ENCODE data around the gene HYAL1.
A peak's percentile ranks its signal among the peaks of the same experiment; 100 is the strongest.

The HYAL1 gene

DNA sequence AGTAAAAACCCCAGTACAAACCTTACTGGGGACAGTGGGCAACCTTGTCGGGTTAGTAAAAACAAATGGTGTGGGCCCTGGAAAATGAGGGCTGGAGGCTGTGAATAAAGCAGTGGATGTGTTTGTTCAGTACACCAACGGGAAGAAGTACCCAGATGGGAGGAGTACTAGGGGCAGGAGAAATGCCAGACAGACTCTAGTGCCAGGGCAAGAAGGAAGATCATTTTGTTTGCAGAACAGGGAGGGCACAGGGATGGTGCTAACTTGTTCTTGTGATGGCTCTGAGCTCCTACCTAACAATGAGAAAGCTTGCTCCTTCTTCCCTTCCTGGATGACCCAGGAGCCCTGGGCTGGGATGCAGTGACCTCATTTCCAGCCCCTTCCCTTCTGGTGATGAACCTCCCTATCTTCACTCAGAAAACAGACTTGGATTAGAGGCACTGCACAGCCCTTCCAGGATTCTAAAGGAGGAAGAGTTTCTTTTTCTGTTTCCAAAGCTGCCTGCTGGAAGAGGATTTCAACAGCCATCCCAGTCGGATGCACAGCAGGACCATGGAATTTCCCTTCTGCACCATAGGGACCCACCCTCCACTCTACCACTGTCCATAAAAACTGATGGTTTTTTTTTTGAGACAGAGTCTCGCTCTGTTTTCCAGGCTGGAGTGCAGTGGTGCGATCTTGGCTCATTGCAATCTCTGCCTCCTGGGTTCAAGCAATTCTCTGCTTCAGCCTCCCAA, 31.1 kb upstream of the HYAL1 start:
- no peak for DNase-seq

DNA sequence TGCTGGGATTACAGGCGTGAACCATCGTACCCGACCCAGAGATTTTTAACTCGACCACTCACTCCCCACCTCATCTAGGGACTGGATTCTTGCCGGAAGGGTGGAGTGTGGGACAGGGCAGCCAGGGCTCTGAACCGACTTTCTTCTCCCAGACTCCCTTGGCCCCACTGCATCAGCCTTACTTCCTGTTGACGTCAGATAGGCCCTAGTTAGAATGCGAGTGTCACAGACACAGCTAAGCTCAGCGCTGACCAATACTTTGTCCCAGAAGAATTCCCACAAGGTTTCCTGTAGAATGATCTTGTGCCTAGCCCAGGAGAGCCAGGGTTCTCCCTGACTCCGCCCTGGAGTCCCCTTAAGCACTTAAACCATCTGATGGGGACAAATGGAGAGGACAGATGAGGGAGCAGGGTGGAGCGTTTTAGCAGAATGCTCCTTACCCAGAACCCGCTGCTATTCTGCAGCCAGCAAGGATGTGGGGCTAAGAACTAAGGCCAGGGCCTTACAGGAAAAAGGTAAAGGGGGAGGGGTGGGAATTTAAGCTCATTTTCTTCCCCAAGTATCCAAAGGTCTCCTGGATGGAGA, 30.5 kb upstream of the HYAL1 start:
- DNase-seq = no peak

DNA sequence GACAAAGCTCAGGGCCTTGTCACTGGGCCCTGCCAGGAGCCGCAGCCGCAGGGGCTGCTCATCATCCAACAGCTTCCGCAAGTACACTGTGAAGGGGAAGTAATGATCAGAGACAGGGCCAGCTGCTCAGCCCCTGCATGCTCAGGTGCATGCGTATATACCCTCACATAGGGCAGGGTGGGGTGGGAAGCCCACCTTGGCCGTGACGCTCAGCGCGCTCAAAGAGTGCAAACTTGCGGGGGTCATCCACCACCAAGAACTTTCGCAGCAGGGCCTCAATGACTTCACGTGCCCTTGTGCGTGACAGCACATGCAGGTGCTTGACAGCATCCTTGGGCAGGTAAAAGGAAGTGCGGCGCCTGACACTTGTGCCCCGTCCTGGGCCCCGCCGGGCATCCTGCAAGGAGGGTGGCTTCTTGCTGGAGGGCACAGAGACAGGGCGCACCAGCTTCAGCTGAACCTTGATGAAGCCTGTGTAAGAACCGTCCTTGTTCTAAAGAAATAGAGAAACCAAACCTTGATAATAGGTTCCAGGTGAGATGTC, 28.1 kb upstream of the HYAL1 start:
- no peak for DNase-seq

DNA sequence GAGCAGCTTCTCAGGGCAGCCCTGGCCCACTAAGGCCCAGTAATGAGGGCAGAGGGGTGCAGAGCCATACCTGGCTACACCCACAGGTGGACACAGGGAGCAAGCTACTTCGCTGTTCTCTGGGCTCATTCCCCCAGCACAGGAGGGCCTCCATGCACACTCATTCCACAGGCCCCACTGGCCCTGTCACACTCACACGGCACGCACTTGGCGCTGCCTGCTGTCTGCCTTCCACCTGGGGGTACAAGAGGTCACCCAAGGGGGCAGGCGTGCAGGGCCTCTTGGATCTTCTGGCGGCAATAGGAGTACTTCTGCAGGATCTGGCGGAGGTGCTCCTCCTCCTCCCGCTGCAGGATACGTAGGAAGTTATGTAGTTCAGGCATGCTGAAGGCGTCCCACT, 27.0 kb upstream of the HYAL1 start:
- no peak for DNase-seq

DNA sequence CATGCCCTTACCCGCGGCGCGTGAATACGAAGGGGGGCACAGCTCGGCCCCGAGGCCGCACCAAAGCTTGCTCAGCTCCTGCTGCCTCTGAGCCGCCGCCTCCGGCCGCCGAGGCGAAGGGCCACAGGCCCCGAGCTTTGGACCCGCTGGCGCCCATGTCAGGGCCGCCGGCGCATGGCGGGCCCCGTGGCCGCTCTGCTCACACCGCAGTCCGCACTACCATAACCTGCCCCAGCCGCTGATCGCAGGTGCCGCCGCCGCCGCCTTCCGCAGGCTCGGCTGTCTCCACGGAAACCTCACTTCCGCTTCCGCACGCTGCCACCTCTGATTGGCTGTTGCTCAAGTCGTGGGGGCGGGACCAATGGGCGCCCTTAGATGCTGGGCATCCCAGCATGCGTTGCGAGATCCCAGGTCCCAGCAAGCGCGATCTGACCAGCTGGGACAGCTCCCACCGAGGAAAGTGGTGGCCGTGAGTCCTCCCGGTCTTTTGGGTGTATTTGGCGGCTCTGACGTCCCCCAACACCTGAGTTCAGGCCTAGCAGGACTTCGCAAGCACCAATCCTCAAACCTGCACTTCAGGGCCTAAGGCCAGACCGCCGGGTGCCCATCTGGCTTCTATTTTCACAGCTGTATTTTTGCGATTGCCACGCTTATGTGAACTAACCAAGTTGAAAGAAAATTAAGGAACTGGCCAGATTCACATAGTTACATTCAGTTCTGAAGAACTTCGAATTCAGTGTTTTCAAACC, 24.7 kb upstream of the HYAL1 start, which contains the start of gene TUSC2:
TSS of gene TUSC2 (minus strand) at position 281 of the 749 bp plus-strand sequence. CDS start at position 157, 124 bp downstream.
- DNase-seq = peak; percentile 52 to 95 (median 92)

DNA sequence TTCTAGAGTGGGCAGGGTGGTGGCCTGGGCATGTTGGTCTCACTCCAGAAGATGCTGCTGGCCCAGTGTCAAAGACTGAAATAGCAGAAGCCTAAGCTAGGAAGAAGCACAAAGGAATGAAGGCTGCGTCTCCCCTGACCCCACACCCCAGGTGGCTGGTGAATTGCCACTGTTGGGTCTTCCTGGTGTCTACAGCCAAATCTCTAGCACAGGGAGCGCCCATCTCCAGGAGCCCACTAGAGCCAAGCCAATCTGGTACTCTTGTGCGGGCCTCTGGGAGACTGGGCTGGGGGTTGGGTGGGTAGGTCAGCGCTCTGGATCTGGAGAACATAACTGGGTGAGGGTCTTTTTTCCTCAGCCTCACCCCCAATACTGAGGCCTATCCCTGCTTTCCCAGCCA, 23.8 kb upstream of the HYAL1 start:
- no peak for DNase-seq

DNA sequence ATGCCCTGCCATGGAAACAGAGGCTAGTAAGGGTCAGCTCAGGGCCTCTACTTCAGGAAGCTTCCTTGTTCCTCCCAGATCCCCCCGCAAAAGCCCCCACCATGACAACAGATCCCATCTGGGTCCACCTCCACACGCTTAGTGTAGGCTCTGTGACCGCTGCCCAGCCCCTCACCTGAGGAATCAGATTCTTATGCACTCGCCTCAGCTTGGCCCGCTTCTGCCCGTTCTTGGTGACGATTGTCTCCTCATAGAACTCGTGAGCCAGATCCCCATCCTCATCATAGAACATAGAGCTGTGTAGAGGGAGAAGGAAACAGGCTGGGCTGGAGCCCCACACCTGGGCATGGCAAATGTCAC, 22.8 kb upstream of the HYAL1 start:
- DNase-seq = no peak

DNA sequence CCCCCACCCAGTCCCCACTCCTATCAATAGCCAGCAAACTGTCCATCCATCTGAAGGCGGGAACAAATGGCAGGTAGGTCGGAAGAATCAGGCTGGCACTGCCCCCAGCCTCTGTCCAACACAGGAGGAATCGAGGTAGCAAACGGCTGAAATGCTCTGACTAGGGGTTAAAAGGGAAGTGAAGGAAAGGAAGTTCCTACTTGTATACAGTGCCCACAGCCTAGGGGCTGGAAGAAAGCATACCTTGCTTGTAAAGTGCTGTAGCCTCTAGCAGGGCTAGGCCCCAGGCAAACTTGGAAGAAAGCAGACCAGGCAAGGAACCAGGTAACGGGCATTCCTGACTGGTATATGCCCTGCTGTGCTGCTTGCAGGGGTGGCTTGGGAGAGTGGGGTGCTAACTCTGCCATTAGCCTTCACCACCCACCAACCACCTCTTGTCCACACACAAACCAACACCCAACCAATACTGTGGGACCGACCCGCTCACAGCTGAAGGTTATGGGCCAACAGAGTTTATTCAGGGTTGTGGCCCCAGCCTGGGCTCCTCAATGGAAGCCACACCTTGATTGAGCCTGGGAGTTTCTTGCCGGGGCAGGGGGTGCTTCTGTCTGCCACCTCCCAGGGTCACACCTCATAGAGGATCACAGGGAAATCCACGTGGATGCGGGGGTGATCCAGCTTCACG, 22.3 kb upstream of the HYAL1 start:
- DNase-seq = no peak

DNA sequence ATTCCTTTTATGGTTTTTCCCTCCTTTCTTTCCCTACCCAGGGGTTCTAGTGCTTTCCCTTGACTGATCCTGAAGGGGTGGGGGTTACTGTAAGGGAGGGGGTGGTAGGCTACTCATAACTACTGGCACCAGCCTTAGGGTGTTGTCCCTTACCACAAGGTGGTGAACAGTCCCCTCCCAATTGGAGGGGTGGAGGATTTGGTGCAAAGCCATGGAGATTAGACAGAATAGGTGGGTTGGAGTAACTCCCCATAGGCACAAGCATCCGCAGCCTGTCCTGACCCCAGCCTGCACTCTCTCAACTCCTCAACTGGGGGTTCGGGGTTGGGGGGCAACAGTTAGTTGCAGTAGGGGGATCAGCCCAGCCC, 21.7 kb upstream of the HYAL1 start:
- DNase-seq = no peak

DNA sequence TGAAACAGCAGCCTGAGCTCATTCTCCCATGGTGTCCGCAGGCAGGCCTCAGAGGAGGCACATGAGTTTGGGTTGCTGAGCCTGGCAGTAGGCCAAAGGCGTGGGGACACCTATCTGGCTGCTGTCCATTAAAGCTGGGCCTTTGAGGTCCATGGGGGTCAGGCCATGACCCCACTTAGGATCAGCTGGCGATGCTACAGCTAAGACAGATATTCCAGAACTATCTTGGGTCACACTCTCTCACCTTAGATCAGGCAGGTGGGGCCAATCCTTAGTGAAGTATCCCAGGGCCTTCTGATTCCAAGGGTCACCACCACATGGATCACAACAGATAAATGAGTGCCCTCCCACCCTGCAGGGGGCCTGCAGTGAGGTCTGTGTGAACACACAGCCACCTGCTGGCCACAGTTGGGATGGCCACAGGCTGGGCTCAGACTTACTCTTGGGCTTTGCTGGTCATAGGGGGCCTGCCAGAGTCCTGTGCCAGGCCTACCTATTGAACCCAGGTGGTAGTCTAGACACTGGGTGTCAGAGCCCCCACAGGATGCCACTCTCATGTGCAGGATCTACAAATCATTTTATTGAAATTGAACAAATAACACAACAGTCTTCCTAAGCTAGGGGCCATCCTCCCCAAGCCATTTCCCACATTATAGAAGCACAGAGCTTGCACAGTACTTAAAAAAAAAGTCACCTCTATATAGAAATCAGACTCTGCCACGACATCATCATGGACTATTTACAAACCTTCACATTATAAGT, 21.2 kb upstream of the HYAL1 start:
- peak in 8 of 14 donors; percentile 22 to 60 (median 40) for DNase-seq

DNA sequence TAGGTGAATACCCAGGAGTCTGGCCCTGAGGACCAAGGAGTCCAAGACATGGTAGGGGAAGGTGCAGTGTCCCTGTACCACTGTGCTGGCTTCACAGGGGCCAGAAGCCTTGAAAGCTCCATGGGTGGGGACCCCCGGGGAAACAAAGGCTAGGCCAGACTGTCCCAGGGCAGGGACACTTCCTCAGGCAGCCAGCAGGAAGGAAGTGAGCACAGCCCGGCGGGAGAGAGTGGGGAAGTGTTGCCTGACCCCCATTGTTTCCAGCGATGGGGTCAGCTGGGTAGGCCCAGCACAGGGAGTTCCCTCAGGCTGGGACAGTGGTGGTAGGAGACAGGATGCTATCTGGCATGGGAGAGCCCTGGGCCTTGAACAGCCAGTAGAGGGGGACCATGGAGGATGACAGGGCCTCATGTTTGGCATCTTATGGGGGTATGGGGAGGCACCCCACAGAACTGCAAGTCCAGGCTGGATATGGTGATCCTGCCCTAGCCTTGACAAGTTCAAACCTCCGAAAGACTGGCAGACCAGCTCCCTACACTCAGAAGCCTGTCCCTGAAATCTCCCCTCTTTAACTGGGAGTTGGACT, 20.3 kb upstream of the HYAL1 start:
- DNase-seq = no peak

DNA sequence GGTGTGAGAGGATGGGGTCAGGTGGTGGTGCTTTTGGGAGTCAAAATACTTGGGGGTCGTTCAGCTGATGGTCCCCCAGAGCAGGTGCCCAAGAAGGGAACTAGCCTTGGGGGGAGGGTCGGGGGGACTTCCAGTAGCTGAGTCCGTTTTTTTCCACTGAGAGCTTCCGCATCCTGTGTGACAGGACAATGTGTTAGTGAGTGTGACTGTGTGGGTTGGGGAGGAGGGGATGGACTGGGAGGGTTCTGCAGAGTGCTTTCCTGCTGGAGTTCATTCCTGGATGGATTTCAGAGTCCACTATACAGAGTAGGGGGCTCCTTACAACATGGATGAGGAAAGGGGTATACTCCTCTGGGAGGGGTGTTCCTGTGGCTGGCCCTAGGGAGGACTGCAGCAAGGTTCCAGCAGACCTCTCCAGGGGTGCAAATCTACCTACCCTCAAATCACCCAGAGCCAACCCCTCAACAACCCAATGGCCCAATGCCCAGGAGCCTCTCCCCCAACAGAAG, 19.8 kb upstream of the HYAL1 start:
- DNase-seq = peak in 1 of 14 donors; percentile 32

DNA sequence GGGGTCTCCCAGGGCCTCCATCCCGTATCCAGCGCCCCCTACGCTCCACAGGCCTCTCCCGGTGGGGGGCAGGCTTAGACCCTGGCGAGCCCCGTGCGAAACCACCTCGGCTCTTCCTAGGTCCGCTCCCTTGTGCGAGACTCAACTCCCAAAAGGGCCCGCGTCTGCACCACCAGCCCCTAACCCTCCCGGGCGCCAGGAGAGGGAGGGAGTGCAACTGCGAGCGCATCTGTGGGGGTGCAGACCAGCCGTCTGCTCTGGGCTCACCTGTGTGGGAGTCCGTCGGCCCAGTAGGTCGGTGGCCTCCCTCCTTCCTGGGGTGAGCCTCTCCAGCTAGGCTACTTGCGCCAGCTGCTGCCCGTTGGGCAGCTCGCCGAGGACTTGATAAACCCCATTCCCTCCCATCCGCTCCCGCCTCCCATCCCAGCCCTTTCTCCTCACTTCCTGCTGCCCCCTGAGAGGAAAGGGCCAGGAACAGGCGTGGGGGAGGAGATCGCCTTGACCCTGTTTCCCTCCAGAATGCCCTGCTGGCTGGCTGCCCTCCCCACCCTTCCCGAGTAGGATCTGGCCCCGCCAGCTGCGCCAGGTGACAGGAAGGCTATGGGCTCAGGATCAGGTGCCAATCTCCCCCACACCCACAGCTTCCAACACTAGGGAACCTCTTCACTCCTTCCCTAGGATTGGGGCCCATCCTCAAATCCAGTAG, 19.2 kb upstream of the HYAL1 start, which contains the start of gene HYAL2:
TSS of gene HYAL2 (minus strand) at position 360 of the 706 bp plus-strand sequence. CDS start 2,256 bp downstream, outside the sequence.
- no peak for DNase-seq

DNA sequence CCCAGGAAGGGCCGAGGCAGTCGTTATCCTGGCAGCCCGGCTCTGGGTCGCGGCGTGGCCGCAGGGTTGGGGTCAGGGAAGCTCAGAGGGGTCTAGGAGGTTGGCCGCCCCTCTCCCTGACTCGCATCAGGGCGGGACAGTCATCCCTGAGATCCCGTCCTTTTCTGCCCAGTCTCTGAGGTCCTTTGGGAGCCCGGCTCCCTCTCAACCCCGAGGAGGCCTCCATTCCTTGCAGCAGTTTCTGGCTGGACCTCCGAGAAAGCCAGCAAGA, 18.7 kb upstream of the HYAL1 start:
- DNase-seq = no peak

DNA sequence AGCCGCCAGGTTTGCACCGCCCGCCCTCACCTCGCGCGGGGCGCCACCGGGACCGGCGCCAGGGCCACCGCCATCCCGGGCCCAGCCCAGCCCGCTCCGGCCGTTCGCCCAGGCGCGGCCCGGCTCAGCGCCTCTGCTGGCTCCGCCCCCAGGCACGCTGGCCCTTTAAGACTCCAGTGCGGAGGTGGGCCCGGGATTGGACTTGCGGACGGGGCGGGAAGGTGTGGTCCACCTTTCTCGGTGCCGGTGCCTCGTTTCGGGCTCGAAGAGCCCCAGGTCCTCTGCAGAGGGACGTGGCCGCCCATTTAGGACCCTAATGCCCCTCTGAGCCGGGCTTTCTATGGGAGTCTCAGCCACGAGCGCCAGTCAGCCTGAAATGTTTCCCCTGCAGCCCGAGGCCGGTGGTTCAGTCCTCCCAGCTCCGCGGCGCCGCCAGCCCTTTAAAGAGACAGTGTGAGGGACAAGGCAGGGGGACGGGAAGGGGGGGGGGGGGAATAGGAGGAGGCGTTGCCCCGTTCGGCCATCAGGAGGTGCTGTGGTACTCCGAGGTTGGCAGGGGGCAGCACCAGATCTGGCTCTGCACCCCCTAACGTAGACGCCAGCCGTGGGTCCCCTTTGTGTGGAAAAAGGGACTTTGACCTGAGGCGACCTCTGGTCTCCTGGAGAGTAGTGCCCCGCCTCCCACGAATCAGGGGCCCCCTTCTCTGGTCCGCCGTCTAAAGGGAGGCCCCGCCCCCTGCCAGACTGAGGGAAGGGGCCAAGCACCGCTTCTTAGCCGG, 18.2 kb upstream of the HYAL1 start:
- DNase-seq = peak; percentile 75 to 99 (median 92)

DNA sequence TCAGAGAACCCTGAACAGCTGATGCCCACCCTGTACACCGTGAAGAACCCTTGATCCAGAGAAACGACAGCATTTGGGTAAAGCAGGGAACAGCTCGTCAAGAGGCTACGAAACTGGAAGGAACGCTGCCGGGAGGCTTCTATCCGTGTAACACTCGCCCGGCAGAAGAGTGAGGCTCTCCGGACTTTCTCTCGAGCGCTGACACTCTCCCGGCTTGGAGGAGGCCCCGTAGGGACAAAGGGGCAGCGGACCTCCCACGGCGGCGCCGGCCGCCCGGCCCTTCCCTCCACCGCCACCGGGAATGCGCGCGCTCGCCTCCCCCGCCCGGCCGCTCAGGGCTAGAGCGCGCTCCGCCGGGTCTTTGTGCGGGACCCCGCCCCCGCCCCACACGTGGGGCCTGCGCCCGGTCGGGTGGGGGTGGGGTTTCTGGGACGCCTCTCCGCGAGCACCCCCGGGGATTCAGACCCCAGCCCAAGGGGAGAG, 17.5 kb upstream of the HYAL1 start:
- peak in 12 of 14 donors; percentile 83 to 99 (median 92) for DNase-seq

DNA sequence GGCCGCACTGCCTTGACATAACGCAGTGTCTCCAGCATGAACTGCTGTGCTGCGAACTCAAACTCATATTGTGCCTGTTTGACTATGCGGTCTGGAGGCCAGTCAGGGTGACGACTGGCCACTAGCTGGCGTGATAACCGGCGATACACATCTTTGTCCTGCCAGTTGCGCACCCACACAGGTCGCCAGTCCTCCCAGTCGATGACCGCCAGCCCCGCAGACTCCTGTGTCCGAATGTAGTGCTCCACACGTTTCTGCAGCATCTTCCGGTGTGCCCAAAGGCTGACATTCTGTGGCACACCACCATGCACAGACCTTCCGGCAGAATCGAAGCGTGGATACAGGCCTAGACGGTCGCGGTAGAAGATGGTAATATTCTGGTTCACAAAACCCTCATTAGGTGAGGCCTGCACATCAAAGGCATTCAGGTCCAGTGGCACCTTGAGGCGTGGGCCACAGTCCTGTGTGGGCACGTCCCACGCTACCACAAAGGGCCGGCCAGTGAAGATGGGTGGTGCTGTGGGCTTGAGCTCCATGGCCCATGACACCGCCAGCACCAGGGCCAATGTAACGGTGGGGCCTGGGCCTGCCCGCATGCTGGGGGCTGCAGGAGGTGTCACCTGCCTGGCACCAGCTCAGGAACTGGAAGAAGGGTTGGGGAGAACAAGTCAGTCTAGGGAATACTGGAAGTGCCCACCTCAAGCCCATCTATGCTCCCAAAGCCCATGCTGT, 16.7 kb upstream of the HYAL1 start:
- DNase-seq = no peak

DNA sequence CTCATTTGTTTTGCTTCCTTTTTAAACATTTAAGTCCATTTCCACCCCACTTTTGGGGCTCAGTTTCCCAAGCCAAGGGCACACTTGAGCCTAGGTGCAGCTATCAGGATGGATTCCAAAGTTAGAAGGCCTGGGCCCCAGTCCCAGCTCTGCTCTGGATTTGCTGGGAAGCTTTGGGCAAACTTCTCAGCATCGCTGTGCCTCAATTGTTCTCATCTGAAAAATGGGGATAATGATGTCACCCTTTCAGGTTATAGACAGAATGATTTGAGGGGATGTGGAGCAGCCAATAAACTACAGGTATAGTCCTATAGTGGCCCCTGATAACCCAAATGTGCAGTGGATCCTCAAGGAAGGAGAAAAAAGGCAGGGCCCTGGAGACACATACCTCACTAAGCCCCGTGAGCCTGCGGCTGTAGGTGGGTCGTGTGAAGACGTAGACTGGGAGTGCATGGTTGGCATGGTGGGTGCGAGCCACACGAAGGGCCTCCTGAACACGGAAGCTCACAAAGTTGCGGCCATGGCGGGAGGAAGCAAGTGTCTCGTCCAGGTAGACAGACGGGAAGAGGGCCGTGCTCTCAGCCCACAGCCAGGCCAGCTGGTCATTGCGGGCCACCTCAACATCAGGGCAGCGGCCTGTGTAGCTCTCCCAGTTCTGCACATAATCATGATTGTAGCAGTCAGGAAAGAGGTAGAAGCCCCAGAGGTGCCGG, 16.0 kb upstream of the HYAL1 start:
- no peak for DNase-seq
